BE2C (cell line): ENCODE measurements around the gene LRRC26.

Source experiments
- DNase-seq: peaks from one replicate; pipeline ENCODE4 v3.0.0-alpha.2; 2020
- H3K27me3 ChIP-seq: fragments of 250-450 bp; sonication (Bioruptor Pico); 2 replicates; pipeline ENCODE4 v1.5.1; 2020; ENCODE audit warnings: mild to moderate bottlenecking
- H3K36me3 ChIP-seq: fragments of 250-450 bp; sonication (Bioruptor Pico); 2 replicates; pipeline ENCODE4 v1.5.1; 2020; ENCODE audit warnings: mild to moderate bottlenecking
- H3K4me1 ChIP-seq: fragments of 250-450 bp; sonication (Bioruptor Pico); 2 replicates; pipeline ENCODE4 v1.5.1; 2020
- H3K4me3 ChIP-seq: 2 replicates; pipeline ENCODE4 v1.5.1; 2011; ENCODE audit warnings: low read depth, low read length
- H3K9me3 ChIP-seq: fragments of 250-450 bp; sonication (Bioruptor Pico); 2 replicates; pipeline ENCODE4 v1.5.1; 2020
- TF ChIP-seq, protein P1 (sequence below): IDR thresholded peaks from 2 replicates; pipeline ENCODE4 v1.5.1; 2012; ENCODE audit warnings: mild to moderate bottlenecking, low read depth, low read length

LRRC26 gene

DNA sequence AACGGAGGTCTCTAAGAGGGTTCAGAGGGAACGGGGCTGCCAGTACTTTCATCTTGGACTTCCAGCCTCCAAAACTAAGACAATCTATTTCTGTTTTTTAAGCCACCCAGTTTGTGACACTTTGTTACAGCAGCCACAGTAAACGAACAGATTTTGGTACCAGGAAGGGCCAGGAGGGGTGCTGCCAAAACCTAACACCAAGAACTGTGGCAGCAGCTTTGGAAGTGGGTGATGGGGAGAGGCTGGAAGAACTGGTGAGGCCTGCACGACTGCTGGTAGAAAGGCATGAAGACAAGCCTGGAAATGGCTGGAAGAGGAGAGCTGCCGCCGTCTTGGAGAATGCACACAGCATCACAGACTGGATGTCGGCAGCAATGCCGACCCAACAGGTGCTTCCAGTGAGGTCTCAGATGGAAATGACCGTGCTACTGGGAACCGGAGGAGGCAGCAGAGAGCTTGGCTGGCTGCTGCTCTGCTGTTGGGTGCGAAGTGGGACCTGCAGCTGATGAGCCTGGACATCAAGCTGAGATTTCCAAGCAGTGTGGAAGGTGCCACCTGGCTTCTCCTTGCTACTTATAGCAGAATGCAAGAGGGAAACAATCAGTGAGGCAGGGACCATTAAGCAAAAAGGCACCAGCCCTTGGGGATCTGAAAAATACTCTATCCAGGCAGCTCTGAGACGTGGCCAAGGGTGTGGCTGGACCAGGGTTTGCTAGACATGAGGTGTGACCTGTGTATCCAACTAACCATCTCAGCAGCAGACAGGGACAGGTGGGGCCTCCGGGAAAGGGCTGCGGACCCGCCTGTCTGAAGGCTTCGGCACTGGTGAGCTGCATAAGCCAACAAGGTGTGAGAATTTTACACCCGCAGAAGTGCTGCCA, 6.7 kb upstream of the LRRC26 start:
- Histone ChIP-seq H3K9me3 (no peaks in the 10 kb centered on the region), H3K27me3 (peaks cover 7% of the 10 kb centered on the region; the same call in 1 of the 2 replicates), H3K4me1 (peaks cover 6% of the 10 kb centered on the region), H3K4me3 (no peak overlapping the region), H3K36me3 (peaks cover 13% of the 10 kb centered on the region)
- TF ChIP-seq, protein P1, sequence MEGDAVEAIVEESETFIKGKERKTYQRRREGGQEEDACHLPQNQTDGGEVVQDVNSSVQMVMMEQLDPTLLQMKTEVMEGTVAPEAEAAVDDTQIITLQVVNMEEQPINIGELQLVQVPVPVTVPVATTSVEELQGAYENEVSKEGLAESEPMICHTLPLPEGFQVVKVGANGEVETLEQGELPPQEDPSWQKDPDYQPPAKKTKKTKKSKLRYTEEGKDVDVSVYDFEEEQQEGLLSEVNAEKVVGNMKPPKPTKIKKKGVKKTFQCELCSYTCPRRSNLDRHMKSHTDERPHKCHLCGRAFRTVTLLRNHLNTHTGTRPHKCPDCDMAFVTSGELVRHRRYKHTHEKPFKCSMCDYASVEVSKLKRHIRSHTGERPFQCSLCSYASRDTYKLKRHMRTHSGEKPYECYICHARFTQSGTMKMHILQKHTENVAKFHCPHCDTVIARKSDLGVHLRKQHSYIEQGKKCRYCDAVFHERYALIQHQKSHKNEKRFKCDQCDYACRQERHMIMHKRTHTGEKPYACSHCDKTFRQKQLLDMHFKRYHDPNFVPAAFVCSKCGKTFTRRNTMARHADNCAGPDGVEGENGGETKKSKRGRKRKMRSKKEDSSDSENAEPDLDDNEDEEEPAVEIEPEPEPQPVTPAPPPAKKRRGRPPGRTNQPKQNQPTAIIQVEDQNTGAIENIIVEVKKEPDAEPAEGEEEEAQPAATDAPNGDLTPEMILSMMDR = peak; percentile 89
- peak; percentile 69 for DNase-seq

DNA sequence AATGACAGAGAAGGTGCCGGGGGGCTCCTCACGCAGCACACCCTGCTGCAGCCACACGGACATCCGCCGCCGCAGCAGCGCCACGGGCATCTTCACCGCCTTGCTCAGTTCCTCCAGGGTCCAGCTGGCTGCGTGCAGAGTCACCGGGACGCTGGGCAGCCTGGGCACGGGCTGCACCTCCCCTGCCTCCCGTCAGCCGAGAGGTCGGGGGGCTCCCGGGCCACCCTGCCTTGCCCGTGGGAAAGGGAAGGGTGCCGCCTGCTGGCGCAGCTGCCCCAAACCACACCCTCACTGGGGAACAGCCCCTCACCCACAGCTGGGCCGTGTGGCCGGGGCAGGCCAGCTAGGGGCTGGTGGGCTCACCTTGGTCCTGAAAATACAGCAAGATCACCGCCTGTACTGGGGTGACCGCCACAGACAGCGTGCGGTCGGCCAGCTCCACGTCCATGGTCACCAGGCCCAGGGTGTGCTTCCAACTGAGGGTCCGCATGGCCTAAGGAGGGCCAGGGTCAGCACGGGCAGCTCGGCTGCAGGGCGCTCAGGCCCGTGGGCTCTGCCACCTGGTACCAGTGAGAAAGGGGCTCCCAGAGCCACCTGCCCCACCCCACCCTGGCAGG, 5.6 kb upstream of the LRRC26 start:
- TF ChIP-seq, protein P1 = peak; percentile 50
- H3K4me3 ChIP-seq = no peak overlapping the region
- peaks cover 7% of the 10 kb centered on the region; the same call in 1 of the 2 replicates for H3K27me3 ChIP-seq
- DNase-seq = peak; percentile 63
- H3K9me3 ChIP-seq = no peaks in the 10 kb centered on the region
- H3K4me1 ChIP-seq = peaks cover 6% of the 10 kb centered on the region
- H3K36me3 ChIP-seq = peaks cover 3% of the 10 kb centered on the region

DNA sequence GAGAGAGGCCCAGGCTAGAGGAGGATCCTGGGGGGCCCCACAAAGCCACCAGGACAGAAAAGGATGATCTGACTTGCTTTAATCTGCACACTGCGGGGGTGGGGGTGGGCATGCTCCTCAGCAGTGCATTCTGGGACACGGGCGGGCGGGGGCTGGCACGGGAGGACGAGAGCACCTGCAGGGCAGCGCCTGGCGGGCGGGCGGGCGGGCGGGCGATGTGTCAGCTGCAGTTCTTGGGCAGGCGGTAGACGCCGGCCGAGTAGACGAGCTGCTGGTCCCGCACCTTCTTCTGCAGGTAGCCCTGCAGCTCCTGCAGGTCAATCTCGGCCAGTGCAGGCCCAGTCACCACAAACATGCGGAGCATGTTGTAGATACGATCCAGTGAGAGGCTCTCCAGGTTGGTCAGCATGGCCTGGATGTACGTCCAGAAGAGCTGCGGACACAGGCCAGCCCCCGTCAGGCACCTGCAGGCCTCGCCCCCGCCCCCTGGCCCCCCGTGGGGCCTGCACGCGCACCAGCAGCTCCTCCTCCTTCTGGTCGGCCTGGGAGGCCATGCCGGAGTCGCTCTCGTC, 5.0 kb upstream of the LRRC26 start:
- TF ChIP-seq, protein P1 = no peak
- no peaks in the 10 kb centered on the region for H3K36me3 ChIP-seq
- no peaks in the 10 kb centered on the region for H3K9me3 ChIP-seq
- peaks cover 6% of the 10 kb centered on the region for H3K4me1 ChIP-seq
- H3K27me3 ChIP-seq = peaks cover 14% of the 10 kb centered on the region
- no peak for DNase-seq
- H3K4me3 ChIP-seq = no peak overlapping the region

DNA sequence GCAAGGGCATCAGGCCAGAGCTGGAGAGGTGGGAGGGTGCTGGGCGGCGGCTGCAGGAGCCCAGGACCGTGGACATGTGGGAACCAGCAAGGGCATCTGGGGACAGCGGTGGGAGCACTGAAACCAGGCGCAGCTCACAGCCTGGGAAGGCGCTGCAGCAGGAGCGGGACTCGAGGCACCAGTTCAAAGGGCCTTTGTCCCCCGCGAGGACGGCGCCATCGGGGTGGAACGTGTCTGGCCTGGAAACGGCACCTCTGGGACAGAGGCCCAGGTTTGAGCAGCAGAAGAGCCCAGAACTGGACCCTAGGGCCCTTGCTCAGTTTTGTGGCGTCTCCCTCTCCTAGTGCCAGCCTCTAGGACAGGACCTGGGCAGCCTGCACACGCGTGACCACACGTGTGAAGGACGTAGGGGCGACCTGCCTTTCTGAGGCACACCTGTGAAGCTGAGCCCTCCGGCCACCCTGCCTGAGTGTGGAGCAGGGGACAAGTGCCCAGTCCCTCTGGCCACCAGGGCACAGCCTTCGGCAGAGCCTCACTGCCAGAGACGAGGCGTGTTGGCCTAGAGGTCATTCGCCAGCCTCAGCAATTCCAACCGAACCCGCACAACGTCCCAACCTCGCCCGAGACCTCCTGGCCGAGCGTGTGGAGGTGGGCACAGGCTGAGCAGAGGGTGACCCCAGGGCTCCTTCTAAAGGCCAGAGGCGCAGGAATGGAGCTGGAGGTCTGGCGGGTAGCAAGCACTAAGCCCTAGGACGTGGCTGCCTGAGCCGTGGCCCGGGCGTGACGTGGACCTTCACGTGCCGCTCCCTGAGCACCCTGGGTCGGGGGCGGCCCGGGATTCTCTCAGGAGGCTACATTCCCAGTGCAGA, 4.2 kb upstream of the LRRC26 start:
- TF ChIP-seq, protein P1 = no peak
- H3K9me3 ChIP-seq = no peaks in the 10 kb centered on the region
- no peak for DNase-seq
- no peaks in the 10 kb centered on the region for H3K36me3 ChIP-seq
- H3K4me3 ChIP-seq = no peak overlapping the region
- H3K4me1 ChIP-seq = peaks cover 6% of the 10 kb centered on the region
- H3K27me3 ChIP-seq = peaks cover 22% of the 10 kb centered on the region

DNA sequence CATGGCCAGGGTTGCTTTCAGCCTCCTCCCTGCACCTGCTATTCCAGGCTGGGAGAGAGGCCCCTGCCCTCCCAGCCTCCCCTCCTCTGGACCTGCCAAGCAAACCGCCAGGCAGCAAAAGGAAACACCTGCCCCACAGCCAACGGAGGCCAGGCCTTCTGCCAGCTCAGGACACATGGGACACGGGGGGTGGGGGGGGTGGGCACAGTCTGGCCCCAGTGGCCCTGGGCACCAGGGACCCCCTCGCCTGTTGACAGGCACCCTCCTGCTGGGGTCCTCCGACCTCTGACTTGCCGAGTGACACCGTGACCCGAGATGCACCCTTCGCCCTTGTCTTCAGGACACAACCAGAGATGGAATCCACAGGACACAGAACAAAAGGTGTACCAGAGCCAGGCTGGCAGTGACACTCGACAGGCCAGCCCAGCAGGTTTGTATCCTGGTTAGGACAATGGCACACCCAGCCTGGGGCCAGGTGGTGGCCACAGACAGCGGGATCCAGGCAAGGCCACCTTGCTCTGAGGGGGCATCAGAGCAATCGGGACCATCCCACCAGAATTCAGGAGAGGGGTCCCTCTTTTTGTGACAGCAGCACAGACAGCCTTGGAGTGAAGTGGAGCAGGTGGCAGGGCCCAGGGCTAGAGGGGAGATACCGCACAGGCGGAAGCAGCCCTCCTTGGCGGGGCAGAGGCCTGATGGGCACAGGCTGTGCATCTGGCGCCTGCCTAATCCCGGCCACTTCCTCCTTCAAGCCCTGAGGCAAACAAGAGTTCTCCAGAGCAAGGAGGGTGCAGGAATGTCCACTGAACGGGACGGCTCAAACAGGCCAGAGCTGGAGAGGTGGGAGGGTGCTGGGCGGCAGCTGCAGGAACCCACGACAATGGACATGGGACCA, 3.3 kb upstream of the LRRC26 start:
- no peak for DNase-seq
- Histone ChIP-seq H3K27me3 (peaks cover 29% of the 10 kb centered on the region), H3K9me3 (no peaks in the 10 kb centered on the region), H3K4me1 (peaks cover 6% of the 10 kb centered on the region), H3K4me3 (no peak overlapping the region), H3K36me3 (no peaks in the 10 kb centered on the region)
- TF ChIP-seq, protein P1 = no peak
